ENCODE measurements around the gene HES5. TPM values are rescaled to one million over a fixed set of nuclear protein-coding genes. Genes with fewer than 3 reads are reported as not detected.

HES5 gene
- polyA plus RNA-seq, 1 of the 3 experiments (the other 2 are of a cell fraction): 0.03 TPM

DNA sequence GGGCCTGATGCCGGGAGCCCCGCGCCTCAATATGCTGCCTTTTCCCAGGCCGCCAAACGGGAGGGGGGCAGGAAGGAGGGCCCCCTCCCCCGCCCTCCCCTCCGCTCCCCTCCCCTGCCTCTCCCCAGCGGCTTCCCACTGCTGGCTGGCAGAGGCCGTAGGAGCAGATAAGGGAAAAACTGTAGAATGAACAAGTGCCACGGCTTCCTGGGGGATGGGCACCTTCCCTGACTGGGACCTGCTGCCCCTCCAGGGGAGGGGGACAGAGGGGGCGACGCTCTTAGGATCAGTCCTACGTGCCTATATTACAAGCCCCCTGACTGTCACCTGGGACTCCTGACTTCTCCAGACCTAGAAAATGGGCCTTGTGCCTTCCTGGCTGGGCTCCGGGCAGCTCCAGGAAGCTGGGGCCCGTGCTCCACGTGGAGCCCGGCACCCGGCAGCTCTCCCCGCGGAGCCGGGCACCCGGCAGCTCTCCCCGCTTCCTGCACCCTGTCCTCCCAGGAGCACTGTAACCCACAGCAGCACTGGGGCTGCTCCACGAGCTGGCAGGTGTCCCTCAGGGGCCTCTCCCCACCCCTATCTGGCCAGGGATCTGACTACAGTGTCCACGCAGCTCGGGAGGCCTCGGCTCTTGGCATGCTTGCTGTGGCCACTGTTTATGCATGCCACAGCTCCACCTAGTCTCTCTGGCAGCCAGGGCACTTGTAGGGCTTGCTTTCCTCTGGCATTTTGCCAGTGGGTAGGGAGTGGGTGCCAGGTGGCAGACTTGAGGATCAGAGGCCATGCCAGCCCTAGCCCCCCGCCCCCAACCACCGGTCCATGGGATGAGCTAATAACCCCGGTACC is 674 bp upstream of the HES5 start:
- Histone ChIP-seq H3K9ac (no peak overlapping the region), H3K4me1 (ENCODE audit: control insufficient read depth in 1 of 2, insufficient read depth in 2 of 2, low read depth in 1 of 2, low read length in 1 of 2) (peaks cover 0 to 29% of the 10 kb centered on the region in 2 experiments; a peak in 2 of 4 replicates), H3K9me2 (no peaks in the 10 kb centered on the region), H2AFZ (ENCODE audit: low read depth) (no peak overlapping the region), H3F3A (replicated peaks; ENCODE audit: insufficient read depth) (no peaks in the 10 kb centered on the region), H4K20me1 (ENCODE audit: insufficient read depth) (peaks cover 2% of the 10 kb centered on the region), H3K4me2 (no peak overlapping the region), H3K4me3 (ENCODE audit: low read depth in 2 of 2, low read length in 1 of 2) (no peak overlapping the region), H3K36me3 (replicated peaks in 1 of 2; ENCODE audit: control insufficient read depth in 1 of 2, insufficient read depth in 2 of 2, low read length in 1 of 2) (no peaks in the 10 kb centered on the region), H3K27ac (ENCODE audit: low read depth in 2 of 2, low read length in 1 of 2) (no peak overlapping the region), H3K79me2 (ENCODE audit: insufficient read depth) (peaks cover 2% of the 10 kb centered on the region), H3K27me3 (ENCODE audit: insufficient read depth) (peaks cover 6% of the 10 kb centered on the region; the same call in 1 of the 2 replicates), H3K9me3 (no peaks in the 10 kb centered on the region)
- CTCF ChIA-PET: interaction anchor here (0.8 to 7.7 kb wide), 7 partner anchors 10 to 336 kb away, joined by 3 to 35 read pairs (median 4); partner anchors contain the start of gene FAAP20
- POLR2A ChIA-PET: interaction anchor here (0.8 to 1.2 kb wide), 3 partner anchors 13 to 56 kb away, joined by 3 to 6 read pairs (median 3); no protein-coding TSS in a partner anchor
- WGBS (ENCODE audit: low lambda C conversion rate): 19% methylated on average over 6 of the region's 30 CpGs
- peak; percentile 65 for DNase-seq
- TF ChIP-seq GATA2 (CRISPR knock-in tag; IDR thresholded peaks at IDR 0.05): peak; percentile 30; the same call in 1 of the 2 replicates
- TF ChIP-seq MXI1 (IDR thresholded peaks at IDR 0.05; ENCODE audit: low read depth, low read length): no peak

- POLR2A ChIA-PET: no interaction called here
- DNase-seq: peak; percentile 71
- Histone ChIP-seq H3F3A (replicated peaks; ENCODE audit: insufficient read depth) (no peaks in the 10 kb centered on the region), H3K4me2 (no peak overlapping the region), H3K4me1 (ENCODE audit: control insufficient read depth in 1 of 2, insufficient read depth in 2 of 2, low read depth in 1 of 2, low read length in 1 of 2) (peaks cover 0 to 41% of the 10 kb centered on the region in 2 experiments; a peak in 3 of 4 replicates), H4K20me1 (ENCODE audit: insufficient read depth) (peaks cover 18% of the 10 kb centered on the region), H3K9me2 (no peaks in the 10 kb centered on the region), H3K27me3 (ENCODE audit: insufficient read depth) (peaks cover 6% of the 10 kb centered on the region; the same call in 1 of the 2 replicates), H3K9ac (no peak overlapping the region), H3K9me3 (no peaks in the 10 kb centered on the region), H3K79me2 (ENCODE audit: insufficient read depth) (peaks cover 18% of the 10 kb centered on the region), H3K36me3 (replicated peaks in 1 of 2; ENCODE audit: control insufficient read depth in 1 of 2, insufficient read depth in 2 of 2, low read length in 1 of 2) (no peaks in the 10 kb centered on the region), H3K4me3 (ENCODE audit: low read depth in 2 of 2, low read length in 1 of 2) (no peak overlapping the region), H3K27ac (ENCODE audit: low read depth in 2 of 2, low read length in 1 of 2) (no peak overlapping the region), H2AFZ (ENCODE audit: low read depth) (no peak overlapping the region)
- CTCF ChIA-PET: interaction anchor here (1.2 to 7.7 kb wide), 5 partner anchors 15 to 114 kb away, joined by 3 to 35 read pairs (median 7); no protein-coding TSS in a partner anchor
- TF ChIP-seq YY1 (IDR thresholded peaks at IDR 0.05; ENCODE audit: low read depth): no peak
- TF ChIP-seq SMC3 (IDR thresholded peaks at IDR 0.05; ENCODE audit: low read depth, low read length): no peak
- TF ChIP-seq RCOR1 (IDR thresholded peaks at IDR 0.05; ENCODE audit: low read length): no peak
- no peak for TF ChIP-seq FOSL2 (IDR thresholded peaks at IDR 0.05; ENCODE audit: borderline replicate concordance, low read depth)
- TF ChIP-seq GABPA (IDR thresholded peaks at IDR 0.05; ENCODE audit: low read depth): no peak
- TF ChIP-seq TCF12 (IDR thresholded peaks at IDR 0.05): no peak
- WGBS (ENCODE audit: low lambda C conversion rate): 32% methylated on average over 12 of the region's 84 CpGs
Measured at GRCh38 chr1:2528966-2529783, 888 bp downstream of the HES5 start.

GRCh38 chr1:2528611-2528965 is 1.5 kb downstream of the HES5 start:
- Histone ChIP-seq H3F3A (replicated peaks; ENCODE audit: insufficient read depth) (no peaks in the 10 kb centered on the region), H3K9me3 (no peaks in the 10 kb centered on the region), H2AFZ (ENCODE audit: low read depth) (no peak overlapping the region), H3K36me3 (replicated peaks in 1 of 2; ENCODE audit: control insufficient read depth in 1 of 2, insufficient read depth in 2 of 2, low read length in 1 of 2) (no peaks in the 10 kb centered on the region), H3K79me2 (ENCODE audit: insufficient read depth) (peaks cover 24% of the 10 kb centered on the region), H3K4me3 (ENCODE audit: low read depth in 2 of 2, low read length in 1 of 2) (no peak overlapping the region), H3K27ac (ENCODE audit: low read depth in 2 of 2, low read length in 1 of 2) (no peak overlapping the region), H3K4me2 (no peak overlapping the region), H3K9me2 (no peaks in the 10 kb centered on the region), H3K4me1 (ENCODE audit: control insufficient read depth in 1 of 2, insufficient read depth in 2 of 2, low read depth in 1 of 2, low read length in 1 of 2) (peaks cover 0 to 45% of the 10 kb centered on the region in 2 experiments; a peak in 3 of 4 replicates), H3K27me3 (ENCODE audit: insufficient read depth) (peaks cover 6% of the 10 kb centered on the region; the same call in 1 of the 2 replicates), H4K20me1 (ENCODE audit: insufficient read depth) (peaks cover 24% of the 10 kb centered on the region), H3K9ac (no peak overlapping the region)
- WGBS (ENCODE audit: low lambda C conversion rate): 54% methylated on average over 2 of the region's 10 CpGs
- DNase-seq: no peak
- POLR2A ChIA-PET: no interaction called here
- CTCF ChIA-PET: interaction anchor here (1.2 to 7.7 kb wide), 3 partner anchors 16 to 47 kb away, joined by 3 to 35 read pairs (median 9); no protein-coding TSS in a partner anchor
- no peak for TF ChIP-seq SMC3 (IDR thresholded peaks at IDR 0.05; ENCODE audit: low read depth, low read length)
- TF ChIP-seq MEF2A (IDR thresholded peaks at IDR 0.05; ENCODE audit: borderline replicate concordance, low read depth): no peak
- TF ChIP-seq YY1 (IDR thresholded peaks at IDR 0.05; ENCODE audit: low read depth): no peak
- TF ChIP-seq FOSL2 (IDR thresholded peaks at IDR 0.05; ENCODE audit: borderline replicate concordance, low read depth): no peak
- no peak for TF ChIP-seq FOXM1 (IDR thresholded peaks at IDR 0.05; ENCODE audit: low read depth)
- TF ChIP-seq, protein P1, sequence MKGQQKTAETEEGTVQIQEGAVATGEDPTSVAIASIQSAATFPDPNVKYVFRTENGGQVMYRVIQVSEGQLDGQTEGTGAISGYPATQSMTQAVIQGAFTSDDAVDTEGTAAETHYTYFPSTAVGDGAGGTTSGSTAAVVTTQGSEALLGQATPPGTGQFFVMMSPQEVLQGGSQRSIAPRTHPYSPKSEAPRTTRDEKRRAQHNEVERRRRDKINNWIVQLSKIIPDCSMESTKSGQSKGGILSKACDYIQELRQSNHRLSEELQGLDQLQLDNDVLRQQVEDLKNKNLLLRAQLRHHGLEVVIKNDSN (IDR thresholded peaks at IDR 0.05; ENCODE audit: borderline replicate concordance, low read depth): no peak
- TF ChIP-seq, protein P2, sequence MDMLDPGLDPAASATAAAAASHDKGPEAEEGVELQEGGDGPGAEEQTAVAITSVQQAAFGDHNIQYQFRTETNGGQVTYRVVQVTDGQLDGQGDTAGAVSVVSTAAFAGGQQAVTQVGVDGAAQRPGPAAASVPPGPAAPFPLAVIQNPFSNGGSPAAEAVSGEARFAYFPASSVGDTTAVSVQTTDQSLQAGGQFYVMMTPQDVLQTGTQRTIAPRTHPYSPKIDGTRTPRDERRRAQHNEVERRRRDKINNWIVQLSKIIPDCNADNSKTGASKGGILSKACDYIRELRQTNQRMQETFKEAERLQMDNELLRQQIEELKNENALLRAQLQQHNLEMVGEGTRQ (IDR thresholded peaks at IDR 0.05; ENCODE audit: borderline replicate concordance, low read depth, low read length): no peak
- no peak for TF ChIP-seq NFIC (IDR thresholded peaks at IDR 0.05; ENCODE audit: borderline replicate concordance)
- no peak for TF ChIP-seq GATA2 (CRISPR knock-in tag; IDR thresholded peaks at IDR 0.05)
- TF ChIP-seq TAF1 (IDR thresholded peaks at IDR 0.05; ENCODE audit: borderline replicate concordance, low read depth, low read length): no peak
- TF ChIP-seq ZBTB33 (IDR thresholded peaks at IDR 0.05; ENCODE audit: borderline replicate concordance, low read depth): no peak

Measured in SK-N-SH (cell line).